GM19452 (cell line): ENCODE results near the gene ALKBH2.

Source experiments
- ATAC-seq: cut with Tn5 transposase; IDR thresholded peaks from one replicate; pipeline ENCODE4 v1.9.1; 2021; ENCODE audit not compliant: unreplicated experiment

The ALKBH2 gene

GRCh38 chr12:109093022-109093918, at the start of gene ALKBH2:
Gene ALKBH2 (minus strand): TSS chr12:109093472. CDS start chr12:109092786, 686 bp downstream.
- peak; percentile 70 for ATAC-seq

GRCh38 chr12:109140560-109140959, 47.3 kb upstream of the ALKBH2 start:
- ATAC-seq = no peak

- ATAC-seq = no peak
Measured at GRCh38 chr12:109139791-109140190, 46.5 kb upstream of the ALKBH2 start.

- ATAC-seq = no peak
Measured at GRCh38 chr12:109139360-109139759, 46.1 kb upstream of the ALKBH2 start.

GRCh38 chr12:109137055-109137454, 43.8 kb upstream of the ALKBH2 start:
- no peak for ATAC-seq

- no peak for ATAC-seq
Measured at GRCh38 chr12:109134186-109134917, 41.1 kb upstream of the ALKBH2 start.

DNA sequence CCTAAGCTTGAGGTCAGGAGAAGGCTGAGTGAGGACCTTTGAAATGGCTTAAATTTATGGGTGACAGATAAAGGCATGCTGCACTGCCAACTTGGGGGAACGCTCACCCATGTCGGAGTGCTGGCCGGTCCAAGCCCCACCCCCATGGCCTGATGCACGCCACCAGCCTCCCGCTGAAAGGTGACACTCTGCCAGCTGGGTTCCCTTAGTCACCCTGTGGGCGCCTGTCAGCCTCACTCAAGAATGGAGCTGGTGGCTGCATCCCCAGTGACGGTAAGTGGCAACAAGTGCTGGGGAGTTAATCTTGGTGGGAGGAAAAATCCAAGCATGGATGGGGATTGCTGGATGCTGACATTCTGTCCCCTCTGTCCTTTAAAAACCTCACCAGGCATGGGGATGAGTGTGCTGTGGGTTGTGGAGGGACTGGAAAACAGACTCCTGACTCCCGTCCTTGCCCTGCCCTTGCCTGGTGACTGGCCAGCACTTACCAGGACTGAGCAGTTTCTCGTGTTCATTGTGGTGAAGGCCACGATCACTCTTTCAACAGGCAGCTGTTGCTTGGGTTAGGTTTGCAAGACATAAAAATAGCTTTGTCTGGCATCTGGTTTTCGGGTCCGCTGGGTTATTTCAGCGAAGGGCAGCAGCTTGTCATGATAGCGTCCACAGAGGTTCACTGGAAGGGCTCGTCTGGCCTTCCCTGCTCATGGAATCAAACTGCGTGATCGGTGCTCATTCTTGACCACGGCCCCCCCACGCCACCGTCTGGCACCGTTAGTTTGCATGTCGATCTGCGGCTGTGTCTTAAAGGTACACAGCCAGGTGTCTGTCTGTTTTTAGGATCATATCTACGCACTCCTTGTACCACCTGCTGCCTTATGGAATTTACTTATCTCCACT, 38.1 kb upstream of the ALKBH2 start:
- ATAC-seq = no peak

- no peak for ATAC-seq
Measured at GRCh38 chr12:109130297-109131153, 37.3 kb upstream of the ALKBH2 start.

GRCh38 chr12:109127533-109128242, 34.4 kb upstream of the ALKBH2 start:
- no peak for ATAC-seq

GRCh38 chr12:109126784-109127183, 33.5 kb upstream of the ALKBH2 start:
- ATAC-seq = no peak

DNA sequence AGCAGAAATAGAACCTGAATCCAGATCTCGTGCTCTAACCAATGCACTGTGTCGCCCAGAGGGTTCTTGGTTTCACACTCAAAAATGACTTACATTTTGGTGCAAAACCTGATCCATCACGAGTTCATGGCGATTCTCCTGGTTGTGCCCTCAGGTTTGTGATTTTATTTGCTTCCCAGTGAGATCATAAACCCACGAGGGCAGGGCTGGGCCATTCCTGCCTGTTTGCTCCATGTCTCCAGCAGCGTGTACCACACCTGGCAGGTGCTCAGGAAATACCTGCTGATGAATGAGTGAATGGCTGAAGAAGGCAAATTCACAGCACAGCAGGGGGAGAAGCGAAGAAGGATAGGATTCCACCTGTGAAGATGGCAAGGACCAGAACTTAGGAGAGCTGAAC, 32.5 kb upstream of the ALKBH2 start:
- ATAC-seq = no peak

DNA sequence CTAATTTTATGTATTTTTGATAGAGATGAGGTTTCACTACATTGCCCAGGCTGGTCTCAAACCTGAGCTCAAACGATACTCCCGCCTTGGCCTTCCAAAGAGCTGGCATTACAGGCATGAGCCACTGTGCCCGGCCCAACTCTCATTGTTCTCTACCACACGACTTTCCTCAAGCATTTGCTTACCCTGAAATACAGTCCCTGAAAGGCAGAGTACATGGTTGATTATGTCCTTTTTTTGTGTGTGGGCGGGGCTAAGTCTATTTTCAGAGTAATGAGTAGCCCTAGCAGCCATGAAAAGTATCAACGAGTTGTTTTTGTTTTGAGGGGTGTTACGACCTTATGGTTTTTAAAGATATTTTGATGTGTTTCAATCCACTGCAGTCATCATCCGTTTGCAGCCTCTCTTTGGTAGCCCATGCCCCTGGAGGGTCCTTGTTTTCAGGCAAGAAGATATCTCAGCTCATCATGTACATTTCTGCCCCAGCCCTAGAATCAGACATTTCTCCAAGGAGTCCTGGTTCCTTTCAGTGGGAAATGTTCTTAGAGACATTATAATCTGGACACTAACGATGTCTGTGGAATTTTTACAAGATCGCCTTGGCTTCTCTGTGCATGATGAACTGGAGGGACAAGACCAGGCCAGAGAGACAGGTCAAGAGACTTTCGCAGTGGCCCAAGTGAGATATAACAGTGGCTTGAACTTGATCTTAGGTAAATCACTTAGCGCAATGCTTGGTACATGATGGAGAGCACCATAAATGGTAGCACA, 31.8 kb upstream of the ALKBH2 start:
- ATAC-seq = no peak

DNA sequence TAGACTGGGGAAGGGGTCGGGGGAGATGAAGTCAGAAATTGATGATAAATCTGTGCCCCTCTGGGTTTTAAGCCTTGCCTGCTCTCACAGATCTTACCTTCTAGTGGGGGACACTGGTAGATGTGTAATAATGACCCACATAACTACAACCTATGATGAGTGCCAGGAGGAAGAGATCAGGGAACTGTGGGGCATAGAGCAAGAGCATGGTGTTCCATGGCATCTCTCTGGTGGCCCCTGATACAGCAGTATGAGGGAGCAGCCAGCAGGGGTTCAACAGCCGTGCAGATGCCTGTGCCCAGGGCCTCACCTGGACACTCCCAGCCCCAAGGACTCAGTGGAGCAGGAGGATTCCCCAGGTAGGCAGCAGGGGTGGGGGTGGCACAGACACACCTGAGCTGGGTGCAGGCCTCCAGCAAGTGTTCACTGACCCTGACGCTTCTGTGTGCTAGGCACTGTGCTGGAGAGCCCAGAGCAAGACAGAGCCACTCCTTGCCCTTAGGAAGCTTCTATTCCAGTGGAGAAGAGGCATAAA, 28.1 kb upstream of the ALKBH2 start:
- ATAC-seq = no peak

DNA sequence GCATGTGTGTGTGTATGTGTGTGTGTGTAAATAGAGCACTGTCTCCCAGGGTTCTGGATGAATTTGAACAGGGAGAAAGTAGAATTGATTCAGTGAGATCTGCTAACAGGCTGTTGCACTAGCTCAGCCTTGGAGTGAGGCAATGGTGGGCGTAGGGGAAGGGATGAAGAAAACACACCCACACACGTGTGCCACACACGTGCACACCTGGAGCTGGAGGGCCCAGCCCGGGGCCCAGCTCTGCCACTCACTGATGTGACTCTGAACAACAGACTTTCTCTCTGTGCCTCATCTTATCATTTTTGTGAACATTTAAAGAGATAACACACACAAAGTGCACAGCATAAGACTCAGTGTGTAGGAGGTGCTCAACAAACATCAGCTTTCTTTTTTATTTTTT, 27.3 kb upstream of the ALKBH2 start:
- ATAC-seq = no peak

DNA sequence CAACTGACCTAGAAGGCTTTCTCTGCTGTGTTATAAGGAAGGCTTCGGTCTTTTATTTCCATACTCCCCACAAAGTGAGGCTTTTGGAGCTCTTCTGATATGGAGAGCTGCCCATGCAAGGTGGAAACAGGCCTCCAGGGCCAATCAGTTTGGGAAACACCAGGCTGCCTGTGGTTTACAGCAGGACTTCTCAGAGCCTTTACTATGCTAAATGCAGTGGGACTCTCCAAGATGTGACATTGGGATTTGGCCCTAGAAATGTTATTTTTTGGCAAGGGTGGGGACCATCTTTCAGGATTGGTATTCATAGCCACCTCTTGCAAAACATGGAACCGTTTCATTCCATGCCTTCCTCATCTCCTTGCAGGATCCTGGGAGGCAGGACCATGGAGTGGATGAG, 26.8 kb upstream of the ALKBH2 start:
- ATAC-seq = no peak

GRCh38 chr12:109116611-109116949, 23.3 kb upstream of the ALKBH2 start:
- ATAC-seq = no peak

DNA sequence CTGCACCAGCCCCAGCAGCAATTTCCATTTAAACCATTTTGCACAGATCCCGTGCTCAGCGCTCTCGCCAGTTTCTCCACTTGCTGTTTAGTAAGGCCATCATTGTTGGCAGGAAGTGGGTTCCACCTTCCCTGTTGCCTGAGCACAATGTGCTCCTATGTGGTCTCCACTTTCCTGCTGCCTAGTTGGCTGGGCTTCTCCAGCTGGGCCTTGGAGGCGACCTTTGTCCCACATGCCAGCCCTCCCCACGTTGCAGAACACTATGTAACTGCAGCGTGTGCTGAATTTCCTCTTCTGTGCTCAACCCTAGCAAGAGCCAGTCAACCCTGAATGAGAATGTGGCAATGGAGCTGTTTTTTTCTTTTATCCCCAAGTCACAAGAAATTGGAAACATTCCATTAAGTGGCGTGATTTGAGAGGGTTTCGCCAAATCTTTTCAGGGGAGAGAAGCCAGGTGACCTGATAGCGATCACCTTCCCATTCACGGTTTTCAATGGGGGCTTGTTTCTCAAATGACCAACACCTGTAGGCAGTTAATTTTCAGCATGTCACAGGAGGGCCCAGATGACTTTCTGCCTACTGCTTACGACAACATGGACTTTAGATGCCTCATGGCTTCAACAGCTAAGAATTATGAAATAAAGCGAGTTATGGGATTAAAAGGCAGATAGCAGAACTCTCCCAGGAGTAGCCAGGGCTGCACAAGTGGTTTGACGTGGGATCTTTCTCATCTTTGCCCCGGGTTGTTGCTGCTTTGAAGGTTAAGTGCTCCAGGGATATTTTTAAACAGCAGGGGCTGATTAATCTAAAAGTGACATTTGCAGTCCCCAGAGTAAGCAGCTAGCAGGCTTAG, 22.7 kb upstream of the ALKBH2 start, which contains the start of gene ACACB:
Gene ACACB (plus strand): TSS at position 830 of the 853 bp plus-strand sequence. CDS start 22,819 bp downstream, outside the sequence.
- ATAC-seq = no peak

DNA sequence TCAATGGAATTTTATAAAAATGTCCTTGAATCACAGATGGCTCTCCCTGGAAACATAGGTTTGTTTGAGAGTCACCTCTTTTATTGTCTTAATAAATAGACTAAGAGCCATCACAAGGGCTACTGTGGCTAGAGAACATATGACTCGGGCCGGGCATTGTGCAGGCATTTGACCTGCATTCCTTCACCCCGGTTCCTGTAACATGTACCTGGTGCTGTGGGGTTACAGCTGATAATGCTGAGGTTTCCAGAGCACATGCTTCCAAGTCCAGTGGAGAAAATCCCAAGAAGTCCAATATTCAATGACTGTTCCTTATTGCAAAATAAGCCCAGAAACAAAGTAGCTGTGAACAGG, 22.1 kb upstream of the ALKBH2 start:
- ATAC-seq = no peak
